Transverse colon (tissue), 3 donors: ENCODE measurements around the gene EFEMP1.

Experiments
- CTCF ChIP-seq, 5 experiments: fragments of 200-600 bp in 3 of 5; fragments of 450-650 bp in 2 of 5; sonication (generic) in 3 of 5; IDR thresholded peaks; 1 replicate in 2 of 5; 2 replicates in 3 of 5; pipeline ENCODE4 v1.5.1; 2016 to 2017; ENCODE audit warnings: antibody characterized with exemption in 5 of 5, inconsistent platforms in 3 of 5, mild to moderate bottlenecking in 2 of 5, moderate library complexity in 1 of 5
- EP300 ChIP-seq: sonication (generic); formaldehyde crosslinking; IDR thresholded peaks from one replicate; pipeline ENCODE4 v1.6.1; 2017; ENCODE audit warnings: antibody characterized with exemption, low read depth

- TF ChIP-seq EP300 (no peak), CTCF (IDR thresholded peaks at IDR 0.05) (no peak)
These were observed 26.0 kb upstream of the EFEMP1 start for GRCh38 chr2:55949613-55950012.
